Measurements from ENCODE around the gene SERPINB6.
"Not testable (repeated sequence)": the region's sequence is repeated elsewhere in the genome, so short reads cannot be mapped to it uniquely, and the experiment has no call there.

Gene SERPINB6

DNA sequence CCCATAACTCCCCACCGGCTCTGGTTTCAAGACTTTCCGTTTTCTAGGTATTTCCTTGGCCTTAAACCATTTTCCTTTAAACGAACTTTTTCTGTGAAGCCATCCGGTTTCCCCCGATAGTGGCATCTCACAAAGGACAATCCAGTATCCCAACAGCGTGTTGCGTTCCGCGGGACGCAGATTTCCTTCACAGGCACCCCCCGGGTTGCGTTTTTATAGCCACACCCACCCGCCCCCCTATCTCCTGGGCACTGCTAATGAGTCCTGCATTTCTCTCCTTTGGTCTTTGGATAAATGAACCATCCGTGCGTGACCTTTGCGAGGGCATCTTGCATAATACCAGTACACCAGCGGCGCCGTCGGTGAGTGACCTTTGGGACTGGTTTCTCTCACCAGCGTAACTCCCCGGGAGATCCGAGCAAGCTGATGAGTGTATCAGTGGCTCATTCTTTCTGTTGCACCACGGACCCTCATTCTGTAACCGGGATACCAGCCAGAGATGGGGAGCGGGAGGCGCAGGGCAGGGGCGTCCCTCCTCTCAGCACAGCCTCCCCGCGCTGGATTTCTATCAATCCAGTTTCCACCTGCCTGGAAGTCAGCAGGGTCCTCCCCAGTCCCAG lies 27.7 kb upstream of the SERPINB6 start:
- peak overlapping the region; percentile 82 for H3K4me3 ChIP-seq (ENCODE audit: low read length)
- DNase-seq (ENCODE audit: low read depth): no peak

GRCh38 chr6:2998249-2998997 lies 27.1 kb upstream of the SERPINB6 start:
- peaks cover 27% of the 10 kb centered on the region for H3K4me1 ChIP-seq (ENCODE audit: control insufficient read depth, insufficient read depth, low read length)
- DNase-seq (ENCODE audit: low read depth): peak; percentile 29
- H3K4me3 ChIP-seq (ENCODE audit: low read length): peak overlapping the region; percentile 82
- H3K27me3 ChIP-seq (replicated peaks; ENCODE audit: control insufficient read depth, insufficient read depth, low read length); H3K36me3 ChIP-seq (ENCODE audit: control insufficient read depth, insufficient read depth, low read length, severe bottlenecking); H3K9me3 ChIP-seq (ENCODE audit: control insufficient read depth, low read length): not testable (repeated sequence)
- H3K9ac ChIP-seq (ENCODE audit: low read length): peak overlapping the region; percentile 66

More for the DNA sequence above, 27.7 kb upstream of the SERPINB6 start:
- H3K4me1 ChIP-seq (ENCODE audit: control insufficient read depth, insufficient read depth, low read length): peaks cover 27% of the 10 kb centered on the region
- peaks cover 1% of the 10 kb centered on the region for H3K36me3 ChIP-seq (ENCODE audit: control insufficient read depth, insufficient read depth, low read length, severe bottlenecking)
- peak overlapping the region; percentile 66 for H3K9ac ChIP-seq (ENCODE audit: low read length)
- no peaks in the 10 kb centered on the region for H3K27me3 ChIP-seq (replicated peaks; ENCODE audit: control insufficient read depth, insufficient read depth, low read length)
- H3K9me3 ChIP-seq (ENCODE audit: control insufficient read depth, low read length): no peaks in the 10 kb centered on the region

DNA sequence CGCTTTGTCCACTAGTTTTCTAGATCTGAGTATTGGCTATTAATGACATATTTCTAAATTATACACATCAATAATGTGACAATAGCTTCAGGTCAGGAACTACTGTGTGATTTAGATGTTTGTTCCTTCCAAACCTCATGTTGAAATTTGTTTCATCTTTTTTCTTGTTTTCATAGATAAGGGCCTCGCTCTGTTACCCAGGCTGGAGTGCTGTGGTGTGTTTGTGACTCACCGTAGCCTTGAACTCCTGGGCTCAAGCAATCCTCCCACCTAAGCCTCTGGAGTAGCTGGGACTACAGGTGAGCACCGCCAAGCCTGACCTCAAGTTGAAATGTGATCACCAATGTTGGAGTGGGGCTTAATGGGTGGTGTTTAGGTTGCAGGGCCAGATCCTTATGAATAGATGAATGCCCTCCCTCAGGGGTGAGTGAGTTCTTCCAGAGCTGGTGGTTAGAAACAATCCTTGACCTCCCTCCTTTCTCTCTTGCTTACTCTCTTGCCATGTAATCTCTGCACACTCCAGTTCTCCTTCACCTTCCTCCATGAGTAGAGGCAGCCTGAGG lies 22.5 kb upstream of the SERPINB6 start:
- DNase-seq (ENCODE audit: low read depth): no peak
- H3K9me3 ChIP-seq (ENCODE audit: control insufficient read depth, low read length): no peaks in the 10 kb centered on the region
- peaks cover 9% of the 10 kb centered on the region for H3K4me1 ChIP-seq (ENCODE audit: control insufficient read depth, insufficient read depth, low read length)
- no peaks in the 10 kb centered on the region for H3K36me3 ChIP-seq (ENCODE audit: control insufficient read depth, insufficient read depth, low read length, severe bottlenecking)
- no peak overlapping the region for H3K4me3 ChIP-seq (ENCODE audit: low read length)
- H3K9ac ChIP-seq (ENCODE audit: low read length): no peak overlapping the region
- no peaks in the 10 kb centered on the region for H3K27me3 ChIP-seq (replicated peaks; ENCODE audit: control insufficient read depth, insufficient read depth, low read length)

DNA sequence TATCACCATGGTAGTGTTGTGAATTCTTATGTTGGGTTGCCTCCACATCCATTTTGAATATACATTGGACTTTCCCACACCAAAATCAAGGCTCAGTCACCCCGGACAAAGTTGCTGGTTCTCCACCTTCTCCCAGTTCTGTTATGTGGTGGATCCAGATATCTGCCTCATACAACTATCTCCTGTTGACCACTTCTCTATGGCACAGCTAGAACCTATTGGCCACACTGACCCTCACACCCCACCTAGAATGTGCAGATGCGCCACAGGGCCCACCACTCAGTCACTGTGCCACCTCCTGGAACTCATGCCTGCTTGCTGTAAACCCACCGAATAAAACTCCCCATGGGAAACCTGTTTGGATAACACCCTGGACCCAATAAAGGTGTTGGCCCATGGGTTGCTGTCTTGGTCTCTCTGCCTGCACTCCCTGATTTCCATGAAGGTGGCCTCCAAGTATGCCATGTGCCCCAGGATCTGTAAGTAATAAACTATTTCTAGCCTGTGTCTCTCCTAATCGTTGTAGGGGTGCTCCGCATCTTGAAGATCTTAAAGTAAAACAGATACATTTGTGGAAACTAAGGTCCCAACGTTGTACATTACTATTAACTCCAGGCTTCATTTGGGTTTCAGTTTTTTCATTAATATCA lies 21.1 kb upstream of the SERPINB6 start:
- no peaks in the 10 kb centered on the region for H3K27me3 ChIP-seq (replicated peaks; ENCODE audit: control insufficient read depth, insufficient read depth, low read length)
- no peak overlapping the region for H3K9ac ChIP-seq (ENCODE audit: low read length)
- no peak for DNase-seq (ENCODE audit: low read depth)
- H3K4me1 ChIP-seq (ENCODE audit: control insufficient read depth, insufficient read depth, low read length): peaks cover 11% of the 10 kb centered on the region
- no peak overlapping the region for H3K4me3 ChIP-seq (ENCODE audit: low read length)
- H3K36me3 ChIP-seq (ENCODE audit: control insufficient read depth, insufficient read depth, low read length, severe bottlenecking): no peaks in the 10 kb centered on the region
- H3K9me3 ChIP-seq (ENCODE audit: control insufficient read depth, low read length): no peaks in the 10 kb centered on the region

DNA sequence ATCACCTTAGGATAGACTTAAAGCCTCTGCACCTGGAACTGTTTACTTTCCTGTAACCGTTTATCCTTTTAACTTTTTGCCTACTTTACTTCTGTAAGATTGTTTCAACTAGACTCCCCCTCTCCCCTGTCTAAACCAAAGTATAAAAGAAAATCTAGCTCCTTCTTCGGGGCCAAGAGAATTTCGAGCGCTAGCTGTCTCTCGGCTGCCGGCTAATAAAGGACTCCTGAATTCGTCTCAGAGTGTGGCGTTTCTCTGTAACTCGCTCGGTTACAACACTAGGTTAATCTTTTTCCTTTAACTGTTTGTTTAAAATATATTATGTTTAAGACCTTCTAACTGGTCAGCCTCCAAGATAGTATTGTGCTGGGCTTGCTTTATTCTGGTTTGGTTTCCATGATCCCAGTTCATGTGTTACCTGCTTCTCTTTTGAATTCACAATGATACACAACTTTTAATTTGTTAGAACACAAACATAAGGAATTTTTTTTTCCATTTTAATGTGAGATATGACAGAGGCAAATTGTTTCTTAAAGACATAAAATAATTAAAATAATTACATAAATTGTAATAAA lies 19.7 kb upstream of the SERPINB6 start:
- DNase-seq (ENCODE audit: low read depth): no peak
- no peaks in the 10 kb centered on the region for H3K27me3 ChIP-seq (replicated peaks; ENCODE audit: control insufficient read depth, insufficient read depth, low read length)
- H3K9ac ChIP-seq (ENCODE audit: low read length): peak overlapping the region; percentile 95
- peak overlapping the region; percentile 91 for H3K4me3 ChIP-seq (ENCODE audit: low read length)
- H3K9me3 ChIP-seq (ENCODE audit: control insufficient read depth, low read length): no peaks in the 10 kb centered on the region
- H3K4me1 ChIP-seq (ENCODE audit: control insufficient read depth, insufficient read depth, low read length): peaks cover 21% of the 10 kb centered on the region
- H3K36me3 ChIP-seq (ENCODE audit: control insufficient read depth, insufficient read depth, low read length, severe bottlenecking): no peaks in the 10 kb centered on the region

- Histone ChIP-seq H3K9me3 (ENCODE audit: control insufficient read depth, low read length) (no peaks in the 10 kb centered on the region), H3K36me3 (ENCODE audit: control insufficient read depth, insufficient read depth, low read length, severe bottlenecking) (no peaks in the 10 kb centered on the region), H3K27me3 (replicated peaks; ENCODE audit: control insufficient read depth, insufficient read depth, low read length) (no peaks in the 10 kb centered on the region), H3K9ac (ENCODE audit: low read length) (peak overlapping the region; percentile 95), H3K4me1 (ENCODE audit: control insufficient read depth, insufficient read depth, low read length) (peaks cover 24% of the 10 kb centered on the region), H3K4me3 (ENCODE audit: low read length) (peak overlapping the region; percentile 91)
- peak; percentile 62 for DNase-seq (ENCODE audit: low read depth)
Observed at GRCh38 chr6:2990248-2990931, 19.0 kb upstream of the SERPINB6 start.

GRCh38 chr6:2989332-2990247 lies 18.2 kb upstream of the SERPINB6 start:
- no peaks in the 10 kb centered on the region for H3K9me3 ChIP-seq (ENCODE audit: control insufficient read depth, low read length)
- peaks cover 24% of the 10 kb centered on the region for H3K4me1 ChIP-seq (ENCODE audit: control insufficient read depth, insufficient read depth, low read length)
- H3K36me3 ChIP-seq (ENCODE audit: control insufficient read depth, insufficient read depth, low read length, severe bottlenecking): no peaks in the 10 kb centered on the region
- H3K9ac ChIP-seq (ENCODE audit: low read length): peak overlapping the region; percentile 95
- peak overlapping the region; percentile 91 for H3K4me3 ChIP-seq (ENCODE audit: low read length)
- peak; percentile 97 for DNase-seq (ENCODE audit: low read depth)
- no peaks in the 10 kb centered on the region for H3K27me3 ChIP-seq (replicated peaks; ENCODE audit: control insufficient read depth, insufficient read depth, low read length)

DNA sequence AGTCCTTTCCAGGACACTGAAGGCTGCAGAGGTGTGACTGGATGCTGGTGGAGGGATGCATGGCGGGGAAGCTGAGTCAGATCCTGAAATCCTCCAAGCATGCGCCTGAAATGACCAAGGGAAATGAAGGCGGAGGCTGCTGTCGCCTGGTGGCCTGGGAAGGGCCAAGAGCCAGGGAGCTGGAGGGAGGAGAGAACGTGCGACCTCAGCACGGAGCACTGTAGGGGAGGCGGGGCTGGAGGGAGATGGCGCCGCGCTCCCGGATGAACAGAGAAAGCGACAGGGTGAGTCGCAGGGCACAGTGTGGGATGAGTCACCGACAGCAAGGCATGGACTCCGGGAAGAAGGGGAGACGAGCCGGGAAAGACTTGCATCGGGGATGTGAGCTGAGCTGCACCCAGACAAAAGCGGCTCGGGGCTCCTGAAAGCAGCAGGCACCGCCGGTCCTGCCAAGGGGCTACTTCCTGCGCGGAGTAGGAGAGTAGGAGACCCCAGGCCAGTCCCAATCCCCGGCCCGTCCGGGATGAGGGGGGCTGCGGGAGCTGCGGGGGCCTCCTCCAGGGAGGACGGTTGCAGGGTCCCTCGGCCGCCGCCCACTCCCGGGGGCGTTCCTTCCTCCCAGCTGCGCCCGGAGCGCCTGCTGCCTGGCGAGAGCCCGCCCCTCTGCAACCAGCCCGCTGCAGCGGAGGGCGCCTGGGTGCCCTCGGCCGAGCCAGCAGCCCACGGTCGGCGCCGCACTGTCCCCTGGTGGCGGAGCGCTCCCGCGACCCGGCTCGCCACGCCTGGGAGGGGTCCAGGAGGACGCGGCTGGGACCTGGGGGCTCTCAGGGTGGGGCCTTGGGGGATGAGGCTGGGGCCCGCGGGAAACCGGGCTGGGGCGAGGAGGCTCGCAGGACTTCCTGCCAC lies 17.3 kb upstream of the SERPINB6 start:
- Histone ChIP-seq H3K9me3 (ENCODE audit: control insufficient read depth, low read length) (no peaks in the 10 kb centered on the region), H3K36me3 (ENCODE audit: control insufficient read depth, insufficient read depth, low read length, severe bottlenecking) (no peaks in the 10 kb centered on the region), H3K4me3 (ENCODE audit: low read length) (peak overlapping the region; percentile 91), H3K4me1 (ENCODE audit: control insufficient read depth, insufficient read depth, low read length) (peaks cover 24% of the 10 kb centered on the region), H3K27me3 (replicated peaks; ENCODE audit: control insufficient read depth, insufficient read depth, low read length) (no peaks in the 10 kb centered on the region), H3K9ac (ENCODE audit: low read length) (peak overlapping the region; percentile 95)
- peak; percentile 96 for DNase-seq (ENCODE audit: low read depth)

DNA sequence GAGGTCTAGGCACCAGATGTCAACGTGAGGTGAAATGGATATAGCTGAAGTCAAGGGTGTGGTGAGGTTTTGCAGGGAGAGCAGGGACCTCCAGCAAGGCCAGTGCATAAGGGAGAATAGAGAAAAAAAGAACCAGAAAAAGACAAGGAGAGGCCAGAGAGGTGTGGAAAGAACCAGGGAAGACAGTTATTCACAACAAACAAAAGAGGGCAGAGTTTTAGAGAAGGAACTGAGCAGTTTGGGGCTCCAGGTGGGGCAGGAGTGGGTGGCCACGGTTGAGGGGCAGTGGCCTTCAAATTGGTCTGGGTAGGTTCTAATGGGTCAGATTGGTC lies 16.7 kb upstream of the SERPINB6 start:
- Histone ChIP-seq H3K36me3 (ENCODE audit: control insufficient read depth, insufficient read depth, low read length, severe bottlenecking) (no peaks in the 10 kb centered on the region), H3K4me3 (ENCODE audit: low read length) (peak overlapping the region; percentile 91), H3K4me1 (ENCODE audit: control insufficient read depth, insufficient read depth, low read length) (peaks cover 24% of the 10 kb centered on the region), H3K9ac (ENCODE audit: low read length) (peak overlapping the region; percentile 95), H3K27me3 (replicated peaks; ENCODE audit: control insufficient read depth, insufficient read depth, low read length) (no peaks in the 10 kb centered on the region), H3K9me3 (ENCODE audit: control insufficient read depth, low read length) (no peaks in the 10 kb centered on the region)
- DNase-seq (ENCODE audit: low read depth): no peak

Measured in adipocyte (in vitro differentiated cells).